ENCODE results near the gene BMP6.

Gene BMP6

GRCh38 chr6:7916959-7917358, 191.1 kb downstream of the BMP6 start:
- Mint-ChIP-seq H3K4me1 (no peaks in the 10 kb centered on the region), H3K9me3 (no peaks in the 10 kb centered on the region), H3K27me3 (no peaks in the 10 kb centered on the region), H3K36me3 (no peaks in the 10 kb centered on the region), H3K4me3 (no peak overlapping the region), H3K27ac (no peak overlapping the region)
- CTCF ChIA-PET: interaction anchor here (1.1 kb wide), 1 partner anchor 141 kb away, joined by 3 read pairs; no protein-coding TSS in a partner anchor
- DNase-seq: no peak

GRCh38 chr6:7917729-7918128, 191.8 kb downstream of the BMP6 start:
- no peaks in the 10 kb centered on the region for H3K4me1 Mint-ChIP-seq
- H3K27me3 Mint-ChIP-seq: no peaks in the 10 kb centered on the region
- H3K36me3 Mint-ChIP-seq: no peaks in the 10 kb centered on the region
- no peak overlapping the region for H3K4me3 Mint-ChIP-seq
- DNase-seq: no peak
- H3K9me3 Mint-ChIP-seq: no peaks in the 10 kb centered on the region
- CTCF ChIA-PET: no interaction called here
- no peak overlapping the region for H3K27ac Mint-ChIP-seq

GRCh38 chr6:7918403-7918802, 192.5 kb downstream of the BMP6 start:
- CTCF ChIA-PET: no interaction called here
- Mint-ChIP-seq H3K36me3 (no peaks in the 10 kb centered on the region), H3K4me3 (no peak overlapping the region), H3K4me1 (no peaks in the 10 kb centered on the region), H3K27me3 (no peaks in the 10 kb centered on the region), H3K27ac (no peak overlapping the region), H3K9me3 (no peaks in the 10 kb centered on the region)
- DNase-seq: no peak

- Mint-ChIP-seq H3K9me3 (no peaks in the 10 kb centered on the region), H3K4me3 (no peak overlapping the region), H3K36me3 (no peaks in the 10 kb centered on the region), H3K4me1 (no peaks in the 10 kb centered on the region), H3K27me3 (peaks cover 7% of the 10 kb centered on the region), H3K27ac (no peak overlapping the region)
- no peak for DNase-seq
- CTCF ChIA-PET: no interaction called here
These were observed 194.0 kb downstream of the BMP6 start for GRCh38 chr6:7919871-7920270.

GRCh38 chr6:7920425-7920824, 194.5 kb downstream of the BMP6 start:
- Mint-ChIP-seq H3K27me3 (peaks cover 7% of the 10 kb centered on the region), H3K4me3 (no peak overlapping the region), H3K9me3 (peaks cover 1% of the 10 kb centered on the region), H3K36me3 (no peaks in the 10 kb centered on the region), H3K27ac (no peak overlapping the region), H3K4me1 (no peaks in the 10 kb centered on the region)
- CTCF ChIA-PET: no interaction called here
- DNase-seq: no peak

GRCh38 chr6:7921046-7921445, 195.1 kb downstream of the BMP6 start:
- DNase-seq: no peak
- peaks cover 11% of the 10 kb centered on the region for H3K27me3 Mint-ChIP-seq
- H3K4me1 Mint-ChIP-seq: no peaks in the 10 kb centered on the region
- CTCF ChIA-PET: no interaction called here
- no peak overlapping the region for H3K27ac Mint-ChIP-seq
- H3K4me3 Mint-ChIP-seq: no peak overlapping the region
- peaks cover 4% of the 10 kb centered on the region for H3K9me3 Mint-ChIP-seq
- H3K36me3 Mint-ChIP-seq: no peaks in the 10 kb centered on the region

- Mint-ChIP-seq H3K27ac (no peak overlapping the region), H3K9me3 (peaks cover 4% of the 10 kb centered on the region), H3K36me3 (no peaks in the 10 kb centered on the region), H3K27me3 (peaks cover 11% of the 10 kb centered on the region), H3K4me1 (no peaks in the 10 kb centered on the region), H3K4me3 (no peak overlapping the region)
- CTCF ChIA-PET: no interaction called here
- DNase-seq: no peak
These were observed 195.8 kb downstream of the BMP6 start for GRCh38 chr6:7921632-7922092.

GRCh38 chr6:7922596-7922995, 196.7 kb downstream of the BMP6 start:
- Mint-ChIP-seq H3K36me3 (no peaks in the 10 kb centered on the region), H3K27ac (no peak overlapping the region), H3K9me3 (peaks cover 4% of the 10 kb centered on the region), H3K4me3 (no peak overlapping the region), H3K27me3 (peaks cover 11% of the 10 kb centered on the region), H3K4me1 (no peaks in the 10 kb centered on the region)
- CTCF ChIA-PET: no interaction called here
- no peak for DNase-seq

GRCh38 chr6:7924867-7925266, 199.0 kb downstream of the BMP6 start:
- CTCF ChIA-PET: no interaction called here
- Mint-ChIP-seq H3K4me1 (no peaks in the 10 kb centered on the region), H3K27me3 (peaks cover 11% of the 10 kb centered on the region), H3K9me3 (peaks cover 4% of the 10 kb centered on the region), H3K36me3 (no peaks in the 10 kb centered on the region), H3K4me3 (no peak overlapping the region), H3K27ac (no peak overlapping the region)
- no peak for DNase-seq
